Fibroblast of gingiva (primary cell): Measurements from ENCODE around the gene IL11.

Experiments
- DNase-seq: peaks from one replicate; pipeline ENCODE4 v3.0.0-alpha.2; 2011; ENCODE audit warnings: low read depth

The IL11 gene

GRCh38 chr19:55391191-55391670 lies 21.0 kb upstream of the IL11 start:
- DNase-seq = no peak

- DNase-seq = no peak
These were observed 20.2 kb upstream of the IL11 start for GRCh38 chr19:55390461-55390880.

GRCh38 chr19:55389386-55390317 lies 19.4 kb upstream of the IL11 start:
- DNase-seq = no peak

GRCh38 chr19:55387736-55388497 lies 17.7 kb upstream of the IL11 start:
- no peak for DNase-seq

- DNase-seq = no peak
These were observed 16.3 kb upstream of the IL11 start for GRCh38 chr19:55386493-55386971.

GRCh38 chr19:55385724-55386492 lies 15.6 kb upstream of the IL11 start, which contains the start of gene RPL28:
RPL28 (plus strand) TSS chr19:55385932; CDS start chr19:55386358, 426 bp downstream.
- DNase-seq = peak; percentile 97

GRCh38 chr19:55384920-55385723 lies 14.9 kb upstream of the IL11 start:
- peak; percentile 93 for DNase-seq

GRCh38 chr19:55384131-55384919 lies 14.1 kb upstream of the IL11 start, which contains the start of gene TMEM238:
TMEM238 (minus strand) TSS chr19:55384292; CDS start chr19:55384259, 33 bp downstream.
- no peak for DNase-seq

GRCh38 chr19:55383279-55384130 lies 13.2 kb upstream of the IL11 start:
- peak; percentile 52 for DNase-seq

- DNase-seq = no peak
These were observed 12.3 kb upstream of the IL11 start for GRCh38 chr19:55382522-55383054.

GRCh38 chr19:55382013-55382412 lies 11.8 kb upstream of the IL11 start:
- no peak for DNase-seq

GRCh38 chr19:55379174-55379573 lies 8.9 kb upstream of the IL11 start:
- DNase-seq = no peak

- DNase-seq = no peak
These were observed 7.3 kb upstream of the IL11 start for GRCh38 chr19:55377356-55378131.

GRCh38 chr19:55376241-55376933 lies 6.1 kb upstream of the IL11 start, which contains the start of gene TMEM190:
TMEM190 (plus strand) TSS chr19:55376826; CDS start chr19:55376854, 28 bp downstream.
- no peak for DNase-seq

- DNase-seq = no peak
These were observed 3.9 kb upstream of the IL11 start for GRCh38 chr19:55373993-55374757.

GRCh38 chr19:55373306-55373992 lies 3.2 kb upstream of the IL11 start:
- no peak for DNase-seq
